ENCODE results near the gene KANK4. TPM values are rescaled to one million over a fixed set of nuclear protein-coding genes. Genes with fewer than 3 reads are reported as not detected.

KANK4 gene
- total and polyA plus RNA-seq, 12 donors: 0.04 to 0.61 (median 0.19) TPM

DNA sequence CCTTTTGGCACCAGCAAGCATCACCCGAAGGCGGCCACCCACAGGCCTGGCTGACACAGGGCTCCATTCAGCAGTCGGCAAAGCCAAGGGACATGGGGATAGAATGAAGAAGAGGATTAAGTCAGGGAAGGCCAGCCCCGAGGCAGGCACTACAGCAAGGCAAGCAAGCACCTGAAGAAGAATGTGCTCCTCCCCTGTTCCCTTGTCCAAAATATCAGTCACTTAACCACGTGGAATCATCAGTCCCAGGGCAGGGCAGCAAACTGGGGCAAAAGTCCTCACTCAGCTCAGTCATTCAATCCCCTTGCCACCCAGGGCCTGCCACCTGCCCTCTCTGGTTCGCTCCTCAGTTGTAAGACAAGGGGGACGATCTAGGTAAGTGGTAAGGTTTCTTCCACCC is 9.3 kb downstream of the KANK4 start:
- H3K27ac ChIP-seq: no peak overlapping the region
- H3K36me3 ChIP-seq: no peaks in the 10 kb centered on the region
- peaks cover 0 to 7% (median 0%) of the 10 kb centered on the region in 9 donors for H3K4me1 ChIP-seq
- ATAC-seq (no peak), DNase-seq (no peak)
- H3K9me3 ChIP-seq: no peaks in the 10 kb centered on the region
- intact Hi-C loops (cut with DNase I): no loop called here
- TF ChIP-seq, protein P1, sequence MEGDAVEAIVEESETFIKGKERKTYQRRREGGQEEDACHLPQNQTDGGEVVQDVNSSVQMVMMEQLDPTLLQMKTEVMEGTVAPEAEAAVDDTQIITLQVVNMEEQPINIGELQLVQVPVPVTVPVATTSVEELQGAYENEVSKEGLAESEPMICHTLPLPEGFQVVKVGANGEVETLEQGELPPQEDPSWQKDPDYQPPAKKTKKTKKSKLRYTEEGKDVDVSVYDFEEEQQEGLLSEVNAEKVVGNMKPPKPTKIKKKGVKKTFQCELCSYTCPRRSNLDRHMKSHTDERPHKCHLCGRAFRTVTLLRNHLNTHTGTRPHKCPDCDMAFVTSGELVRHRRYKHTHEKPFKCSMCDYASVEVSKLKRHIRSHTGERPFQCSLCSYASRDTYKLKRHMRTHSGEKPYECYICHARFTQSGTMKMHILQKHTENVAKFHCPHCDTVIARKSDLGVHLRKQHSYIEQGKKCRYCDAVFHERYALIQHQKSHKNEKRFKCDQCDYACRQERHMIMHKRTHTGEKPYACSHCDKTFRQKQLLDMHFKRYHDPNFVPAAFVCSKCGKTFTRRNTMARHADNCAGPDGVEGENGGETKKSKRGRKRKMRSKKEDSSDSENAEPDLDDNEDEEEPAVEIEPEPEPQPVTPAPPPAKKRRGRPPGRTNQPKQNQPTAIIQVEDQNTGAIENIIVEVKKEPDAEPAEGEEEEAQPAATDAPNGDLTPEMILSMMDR (IDR thresholded peaks at IDR 0.05): no peak
- H3K4me3 ChIP-seq: no peak overlapping the region
- 91 to 94% methylated on average over 7 of the region's 7 CpGs for WGBS, 2 donors
- peaks cover 0 to 17% (median 0%) of the 10 kb centered on the region in 7 donors for H3K27me3 ChIP-seq

DNA sequence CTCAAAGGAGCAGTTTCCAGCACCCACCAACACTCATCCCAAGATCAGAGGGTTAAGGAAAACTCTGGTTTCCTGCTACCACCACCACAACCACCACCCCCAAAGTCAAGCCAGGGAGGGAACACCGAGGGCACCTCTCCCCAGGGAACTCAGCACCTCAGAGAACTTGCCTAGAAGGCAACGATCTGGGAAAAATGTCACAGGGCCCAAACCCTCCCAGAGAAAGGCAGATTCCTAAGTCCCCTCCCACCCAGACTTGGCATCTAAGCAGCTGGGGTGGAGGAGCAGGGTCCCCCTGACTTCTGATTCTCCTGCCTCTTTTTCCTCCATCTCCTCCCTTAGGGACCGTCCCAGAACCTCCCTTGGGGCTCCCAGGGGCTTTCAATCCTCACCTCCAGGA is 10.6 kb downstream of the KANK4 start:
- Histone ChIP-seq H3K27ac (no peak overlapping the region), H3K4me1 (peaks cover 0 to 7% (median 0%) of the 10 kb centered on the region in 9 donors), H3K9me3 (no peaks in the 10 kb centered on the region), H3K4me3 (no peak overlapping the region), H3K27me3 (peaks cover 0 to 24% (median 0%) of the 10 kb centered on the region in 7 donors), H3K36me3 (no peaks in the 10 kb centered on the region)
- intact Hi-C loops (cut with DNase I): no loop called here
- TF ChIP-seq, protein P1 (IDR thresholded peaks at IDR 0.05): no peak
- WGBS, 2 donors: 66 to 72% methylated on average over 3 of the region's 3 CpGs
- DNase-seq: no peak
- no peak for ATAC-seq

DNA sequence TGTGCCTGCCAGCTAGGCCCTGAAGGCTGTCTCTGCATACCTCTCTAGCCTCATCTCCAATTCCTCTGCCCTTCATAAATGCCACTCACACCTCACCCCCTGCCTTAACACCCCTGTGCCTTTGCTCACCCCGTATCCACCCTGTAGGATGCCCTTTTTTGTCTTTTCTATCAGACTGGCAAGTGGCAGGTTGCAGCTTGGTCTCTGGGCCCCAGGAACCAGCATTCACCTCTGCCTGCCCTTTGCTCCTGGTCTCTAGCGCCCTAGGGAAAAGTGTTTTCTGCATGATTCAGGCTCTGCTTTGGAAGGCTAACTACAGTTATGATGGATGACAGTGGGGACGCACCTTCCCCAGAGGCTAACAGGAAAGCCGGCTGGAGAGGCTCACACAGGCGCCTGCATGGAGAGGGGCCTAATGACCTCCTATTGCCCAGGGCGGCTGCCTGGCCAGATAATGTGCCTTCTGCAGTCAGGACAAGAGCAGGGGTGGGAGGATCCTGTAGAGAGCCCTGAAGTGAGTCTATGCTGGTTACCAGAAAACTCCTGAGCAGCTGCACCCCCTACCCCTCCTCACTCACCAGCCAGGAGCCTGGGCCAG is 11.2 kb downstream of the KANK4 start:
- no peaks in the 10 kb centered on the region for H3K9me3 ChIP-seq
- no peak for ATAC-seq
- H3K27me3 ChIP-seq: peaks cover 0 to 24% (median 0%) of the 10 kb centered on the region in 7 donors
- H3K4me3 ChIP-seq: no peak overlapping the region
- H3K36me3 ChIP-seq: no peaks in the 10 kb centered on the region
- no peak for DNase-seq
- H3K4me1 ChIP-seq: peaks cover 0 to 7% (median 0%) of the 10 kb centered on the region in 9 donors
- WGBS, 2 donors: 80 to 83% methylated on average over 6 of the region's 6 CpGs
- TF ChIP-seq, protein P1 (IDR thresholded peaks at IDR 0.05): no peak
- no peak overlapping the region for H3K27ac ChIP-seq
- intact Hi-C loops (cut with DNase I): no loop called here

DNA sequence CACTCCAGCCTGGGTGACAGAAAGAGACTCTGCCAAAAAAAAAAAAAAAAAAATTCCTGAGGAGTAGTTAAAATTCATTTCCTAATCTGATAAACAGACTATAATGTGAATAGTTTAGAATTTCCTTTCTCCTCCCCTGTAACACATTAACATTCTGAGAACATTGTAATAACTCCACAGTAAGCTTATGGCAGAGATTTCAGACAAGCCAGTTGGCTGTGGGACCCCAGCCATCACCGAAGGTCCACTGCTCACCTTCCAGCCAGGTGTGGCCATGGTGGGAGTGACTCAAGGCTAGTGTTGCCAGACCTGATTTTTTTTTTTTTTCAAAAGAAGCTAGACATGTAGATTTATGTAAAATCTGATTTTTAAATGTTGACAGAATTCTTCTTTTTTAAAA is 11.8 kb downstream of the KANK4 start:
- H3K36me3 ChIP-seq: no peaks in the 10 kb centered on the region
- no peak overlapping the region for H3K27ac ChIP-seq
- WGBS, 2 donors: 71 to 73% methylated on average over 1 of the region's 1 CpG
- H3K4me1 ChIP-seq: peaks cover 0 to 7% (median 0%) of the 10 kb centered on the region in 9 donors
- H3K27me3 ChIP-seq: peaks cover 0 to 24% (median 0%) of the 10 kb centered on the region in 7 donors
- ATAC-seq (no peak), DNase-seq (no peak)
- intact Hi-C loops (cut with DNase I): no loop called here
- no peak overlapping the region for H3K4me3 ChIP-seq
- TF ChIP-seq, protein P1 (IDR thresholded peaks at IDR 0.05): no peak
- H3K9me3 ChIP-seq: no peaks in the 10 kb centered on the region
